Inflammatory macrophage treated with lipopolysaccharide for 4 hours (primary cell): ENCODE measurements around the gene RTF1.

Experiments
- DNase-seq: peaks from one replicate; pipeline ENCODE4 v3.0.0-alpha.2; 2020

RTF1 gene

GRCh38 chr15:41490355-41490754 is 73.5 kb downstream of the RTF1 start:
- peak; percentile 24 for DNase-seq

- DNase-seq, result no peak
Measured at GRCh38 chr15:41491889-41492288, 75.0 kb downstream of the RTF1 start.

GRCh38 chr15:41492597-41493204 is 75.8 kb downstream of the RTF1 start:
- no peak for DNase-seq

GRCh38 chr15:41493205-41493901 is 76.5 kb downstream of the RTF1 start, which contains the start of gene ITPKA:
Gene ITPKA, plus strand, starts transcription at chr15:41493874. Its CDS starts 54 bp downstream, at chr15:41493928.
- DNase-seq, result peak; percentile 81

GRCh38 chr15:41493902-41494189 is 77.0 kb downstream of the RTF1 start:
- DNase-seq, result no peak

GRCh38 chr15:41494190-41494921 is 77.5 kb downstream of the RTF1 start:
- no peak for DNase-seq

- no peak for DNase-seq
Measured at GRCh38 chr15:41494922-41495735, 78.2 kb downstream of the RTF1 start.

- DNase-seq, result no peak
Measured at GRCh38 chr15:41495736-41496599, 79.1 kb downstream of the RTF1 start.

GRCh38 chr15:41498657-41499056 is 81.8 kb downstream of the RTF1 start:
- no peak for DNase-seq

- DNase-seq, result no peak
Measured at GRCh38 chr15:41499109-41499851, 82.4 kb downstream of the RTF1 start.

GRCh38 chr15:41501191-41501917 is 84.5 kb downstream of the RTF1 start:
- no peak for DNase-seq

GRCh38 chr15:41501931-41502794 is 85.3 kb downstream of the RTF1 start:
- no peak for DNase-seq

GRCh38 chr15:41502795-41503668 is 86.1 kb downstream of the RTF1 start:
- no peak for DNase-seq

GRCh38 chr15:41503669-41504010 is 86.7 kb downstream of the RTF1 start:
- no peak for DNase-seq

GRCh38 chr15:41504751-41505492 is 88.0 kb downstream of the RTF1 start:
- no peak for DNase-seq

GRCh38 chr15:41505776-41506175 is 88.9 kb downstream of the RTF1 start:
- no peak for DNase-seq

GRCh38 chr15:41506796-41507341 is 90.0 kb downstream of the RTF1 start:
- no peak for DNase-seq

GRCh38 chr15:41507820-41508290 is 91.0 kb downstream of the RTF1 start:
- no peak for DNase-seq
